ACC112 (cell line): ENCODE data around the gene CDC27.
"Not testable (repeated sequence)": the region's sequence is repeated elsewhere in the genome, so short reads cannot be mapped to it uniquely, and the experiment has no call there.

Source experiments
- H2AFZ ChIP-seq: fragments of 200-600 bp; sonication (generic); one replicate; pipeline ENCODE4 v1.6.0; 2017; ENCODE audit warnings: antibody characterized with exemption, low read length; ENCODE audit not compliant: unreplicated experiment
- H3K27ac ChIP-seq: fragments of 200-600 bp; sonication (generic); 2 replicates; pipeline ENCODE4 v1.5.1; 2014; ENCODE audit warnings: low read depth, mild to moderate bottlenecking, antibody characterized with exemption, low read length, moderate library complexity
- H3K27me3 ChIP-seq: fragments of 200-600 bp; sonication (generic); 2 replicates; pipeline ENCODE4 v1.6.1; 2014; ENCODE audit warnings: mild to moderate bottlenecking, antibody characterized with exemption, low read length, moderate library complexity, mixed read lengths; ENCODE audit not compliant: insufficient read depth
- H3K36me3 ChIP-seq: fragments of 200-600 bp; sonication (generic); 2 replicates; pipeline ENCODE4 v1.6.1; 2016; ENCODE audit warnings: mild to moderate bottlenecking, antibody characterized with exemption, low read length, moderate library complexity, mixed read lengths; ENCODE audit not compliant: insufficient read depth
- H3K4me1 ChIP-seq: fragments of 200-600 bp; sonication (generic); one replicate; pipeline ENCODE4 v1.6.1; 2016; ENCODE audit warnings: low read length, mixed read lengths; ENCODE audit not compliant: insufficient read depth, unreplicated experiment, control insufficient read depth
- H3K4me3 ChIP-seq: fragments of 200-600 bp; sonication (generic); 2 replicates; pipeline ENCODE4 v1.5.1; 2014; ENCODE audit warnings: mild to moderate bottlenecking, low read depth, low read length
- H3K79me2 ChIP-seq: fragments of 200-600 bp; sonication (generic); one replicate; pipeline ENCODE4 v1.6.0; 2016; ENCODE audit warnings: low read length; ENCODE audit not compliant: control insufficient read depth, unreplicated experiment, insufficient read depth

Gene CDC27

GRCh38 chr17:47219621-47220475 is 30.8 kb upstream of the CDC27 start:
- peaks cover 18% of the 10 kb centered on the region for H3K4me1 ChIP-seq
- no peak overlapping the region for H2AFZ ChIP-seq
- no peaks in the 10 kb centered on the region for H3K27me3 ChIP-seq
- H3K4me3 ChIP-seq, result no peak overlapping the region
- H3K79me2 ChIP-seq, result no peaks in the 10 kb centered on the region
- H3K36me3 ChIP-seq, result no peaks in the 10 kb centered on the region
- H3K27ac ChIP-seq, result no peak overlapping the region

- no peaks in the 10 kb centered on the region for H3K27me3 ChIP-seq
- no peak overlapping the region for H3K27ac ChIP-seq
- no peaks in the 10 kb centered on the region for H3K36me3 ChIP-seq
- no peak overlapping the region for H3K4me3 ChIP-seq
- H2AFZ ChIP-seq, result no peak overlapping the region
- no peaks in the 10 kb centered on the region for H3K79me2 ChIP-seq
- peaks cover 13% of the 10 kb centered on the region for H3K4me1 ChIP-seq
These were observed 29.9 kb upstream of the CDC27 start for GRCh38 chr17:47218896-47219430.

- not testable (repeated sequence) for H3K27me3 ChIP-seq, H3K36me3 ChIP-seq, H2AFZ ChIP-seq, H3K4me1 ChIP-seq, H3K27ac ChIP-seq, H3K4me3 ChIP-seq, H3K79me2 ChIP-seq
These were observed 28.2 kb upstream of the CDC27 start for GRCh38 chr17:47217279-47217678.

- H3K4me3 ChIP-seq, H3K79me2 ChIP-seq, H2AFZ ChIP-seq, H3K4me1 ChIP-seq, H3K27me3 ChIP-seq, H3K36me3 ChIP-seq, H3K27ac ChIP-seq: not testable (repeated sequence)
These were observed 27.7 kb upstream of the CDC27 start for GRCh38 chr17:47216821-47217220.

- H3K4me1 ChIP-seq, result no peaks in the 10 kb centered on the region
- no peaks in the 10 kb centered on the region for H3K36me3 ChIP-seq
- no peaks in the 10 kb centered on the region for H3K27me3 ChIP-seq
- H3K27ac ChIP-seq, result no peak overlapping the region
- H3K4me3 ChIP-seq, result no peak overlapping the region
- H2AFZ ChIP-seq, result no peak overlapping the region
- H3K79me2 ChIP-seq, result no peaks in the 10 kb centered on the region
These were observed 25.8 kb upstream of the CDC27 start for GRCh38 chr17:47214931-47215330.

- no peaks in the 10 kb centered on the region for H3K27me3 ChIP-seq
- H3K36me3 ChIP-seq, result no peaks in the 10 kb centered on the region
- H3K27ac ChIP-seq, result no peak overlapping the region
- H3K79me2 ChIP-seq, result no peaks in the 10 kb centered on the region
- H3K4me3 ChIP-seq, result no peak overlapping the region
- no peaks in the 10 kb centered on the region for H3K4me1 ChIP-seq
- H2AFZ ChIP-seq, result no peak overlapping the region
These were observed 24.4 kb upstream of the CDC27 start for GRCh38 chr17:47213540-47213939.

- no peak overlapping the region for H3K27ac ChIP-seq
- H3K27me3 ChIP-seq, result no peaks in the 10 kb centered on the region
- H3K4me1 ChIP-seq, result no peaks in the 10 kb centered on the region
- H3K4me3 ChIP-seq, result no peak overlapping the region
- H3K79me2 ChIP-seq, result no peaks in the 10 kb centered on the region
- H3K36me3 ChIP-seq, result no peaks in the 10 kb centered on the region
- H2AFZ ChIP-seq, result no peak overlapping the region
These were observed 23.4 kb upstream of the CDC27 start for GRCh38 chr17:47212458-47212857.

GRCh38 chr17:47210779-47211178 is 21.7 kb upstream of the CDC27 start:
- no peaks in the 10 kb centered on the region for H3K79me2 ChIP-seq
- H3K27me3 ChIP-seq, result no peaks in the 10 kb centered on the region
- no peak overlapping the region for H3K27ac ChIP-seq
- peaks cover under 1% of the 10 kb centered on the region for H3K4me1 ChIP-seq
- H3K36me3 ChIP-seq, result no peaks in the 10 kb centered on the region
- no peak overlapping the region for H2AFZ ChIP-seq
- H3K4me3 ChIP-seq, result no peak overlapping the region

- H3K4me1 ChIP-seq, result peaks cover 8% of the 10 kb centered on the region
- no peak overlapping the region for H2AFZ ChIP-seq
- no peaks in the 10 kb centered on the region for H3K27me3 ChIP-seq
- no peaks in the 10 kb centered on the region for H3K79me2 ChIP-seq
- no peak overlapping the region for H3K27ac ChIP-seq
- no peak overlapping the region for H3K4me3 ChIP-seq
- no peaks in the 10 kb centered on the region for H3K36me3 ChIP-seq
These were observed 21.0 kb upstream of the CDC27 start for GRCh38 chr17:47210105-47210504.

GRCh38 chr17:47209499-47209898 is 20.4 kb upstream of the CDC27 start:
- Histone ChIP-seq H3K4me3 (no peak overlapping the region), H3K4me1 (peaks cover 14% of the 10 kb centered on the region), H2AFZ (no peak overlapping the region)

More at GRCh38 chr17:47209499-47209898, 20.4 kb upstream of the CDC27 start:
- H3K27ac ChIP-seq, result no peak overlapping the region
- no peaks in the 10 kb centered on the region for H3K79me2 ChIP-seq
- no peaks in the 10 kb centered on the region for H3K36me3 ChIP-seq
- H3K27me3 ChIP-seq, result no peaks in the 10 kb centered on the region
